Kidney (tissue), 14 donors: ENCODE results near the gene MAML3. TPM values are rescaled to one million over a fixed set of nuclear protein-coding genes. Genes with fewer than 3 reads are reported as not detected.

Source experiments
- DNase-seq, 5 donors: peaks; one replicate each; pipeline ENCODE4 v3.0.0-alpha.2; 2013 to 2020
- FAIRE-seq: peaks from 2 replicates; lab custom pipeline; 2012; peaks lifted over from hg19 to GRCh38; lab: Jason Lieb, UNC
- H3K27ac ChIP-seq, 2 donors: one replicate each; pipeline ENCODE4 v1.7.0; 2013; ENCODE audit warnings: low read depth in 2 of 2, low read length in 2 of 2, inconsistent platforms in 1 of 2
- H3K27me3 ChIP-seq: one replicate; pipeline ENCODE4 v1.7.1; 2013; ENCODE audit warnings: low read length, inconsistent platforms; ENCODE audit not compliant: control insufficient read depth, insufficient read depth
- H3K36me3 ChIP-seq, 3 donors: one replicate each; pipeline versions ENCODE4 v1.7.0 to v1.7.1; 2013; ENCODE audit warnings: low read length in 3 of 3, control low read depth in 1 of 3, inconsistent platforms in 1 of 3; ENCODE audit not compliant: insufficient read depth in 3 of 3, control insufficient read depth in 2 of 3
- H3K4me1 ChIP-seq, 3 donors: one replicate each; pipeline versions ENCODE4 v1.7.0 to v1.7.1; 2013; ENCODE audit warnings: low read length in 3 of 3, inconsistent platforms in 1 of 3, low read depth in 1 of 3; ENCODE audit not compliant: control insufficient read depth in 2 of 3, insufficient read depth in 2 of 3
- H3K4me3 ChIP-seq, 3 donors: one replicate each; pipeline versions ENCODE4 v1.7.0 to v1.8.1; 2013; ENCODE audit warnings: low read length in 3 of 3, control low read depth in 1 of 3, inconsistent platforms in 1 of 3
- H3K9ac ChIP-seq, 3 donors: one replicate each; pipeline versions ENCODE4 v1.7.0 to v1.7.1; 2013; ENCODE audit warnings: low read length in 3 of 3, control low read depth in 1 of 3, inconsistent platforms in 1 of 3
- H3K9me3 ChIP-seq, 3 donors: one replicate each; pipeline versions ENCODE4 v1.7.0 to v1.7.1; 2013; ENCODE audit warnings: low read length in 3 of 3, control low read depth in 1 of 3, inconsistent platforms in 1 of 3; ENCODE audit not compliant: control insufficient read depth in 2 of 3, insufficient read depth in 1 of 3
- CTCF ChIP-seq: IDR thresholded peaks from 3 replicates; pipeline ENCODE4 v1.5.1; 2012; ENCODE audit warnings: mild to moderate bottlenecking, moderate library complexity, borderline replicate concordance; ENCODE audit not compliant: insufficient read depth; ENCODE audit errors: extremely low read depth
- intact Hi-C: fragments of 100-400 bp; cut with DNase I; formaldehyde crosslinking; loops from one replicate; pipeline ENCODE4 v1.11.1; 2022
- polyA plus RNA-seq: library from polyadenylated mRNA; stranded (reverse); fragments of 350-450 nt; fragmentation: Illumina TruSeq; extraction: RNeasy Lipid Tissue Mini Kit (QIAGEN cat#74804); gene quantifications from one replicate; pipeline ENCODE4 v1.2.3, GENCODE V29; 2014; ENCODE audit warnings: low read depth, low replicate concordance; ENCODE audit not compliant: insufficient read depth
- total RNA-seq: library from RNA; stranded (reverse); fragmentation: NEBNext Ultra II Directional; extraction: Animal tissue kit (Norgen Biotek cat#: 25700); gene quantifications from one replicate; pipeline ENCODE4 v1.2.1, GENCODE V29; 2021
- donor health status: control.
- donor health status: control.
- donor health status: control.
- donor health status: control.
- donor health status: control.
- donor health status: DM: yes; HTN: yes; CAD: no.
- donor health status: Normal renal cell carcinoma (clear cell type).

The MAML3 gene
- total and polyA plus RNA-seq, 2 donors from 2014 or later = 1.4 to 10.4 TPM

- H3K36me3 ChIP-seq = no peaks in the 10 kb centered on the region
- FAIRE-seq = no peak
- no peak overlapping the region for H3K27ac ChIP-seq
- intact Hi-C loops = no loop called here
- no peaks in the 10 kb centered on the region for H3K27me3 ChIP-seq
- DNase-seq = no peak
- no peaks in the 10 kb centered on the region for H3K9me3 ChIP-seq
- no peak overlapping the region for H3K4me3 ChIP-seq
- no peak overlapping the region for H3K9ac ChIP-seq
- TF ChIP-seq CTCF = no peak
- no peaks in the 10 kb centered on the region for H3K4me1 ChIP-seq
These were observed 125.1 kb downstream of the MAML3 start for GRCh38 chr4:140028676-140029517.

GRCh38 chr4:140028101-140028500 is 125.9 kb downstream of the MAML3 start:
- Histone ChIP-seq H3K4me1 (no peaks in the 10 kb centered on the region), H3K9ac (no peak overlapping the region), H3K27me3 (no peaks in the 10 kb centered on the region), H3K27ac (no peak overlapping the region), H3K9me3 (no peaks in the 10 kb centered on the region), H3K36me3 (no peaks in the 10 kb centered on the region), H3K4me3 (no peak overlapping the region)
- no peak for DNase-seq
- intact Hi-C loops = no loop called here
- no peak for TF ChIP-seq CTCF
- no peak for FAIRE-seq

GRCh38 chr4:140027101-140027500 is 126.9 kb downstream of the MAML3 start:
- Histone ChIP-seq H3K27ac (no peak overlapping the region), H3K4me3 (no peak overlapping the region), H3K36me3 (no peaks in the 10 kb centered on the region), H3K9ac (no peak overlapping the region), H3K9me3 (no peaks in the 10 kb centered on the region), H3K4me1 (no peaks in the 10 kb centered on the region), H3K27me3 (no peaks in the 10 kb centered on the region)
- FAIRE-seq (no peak), DNase-seq (no peak)
- intact Hi-C loops = no loop called here
- no peak for TF ChIP-seq CTCF
